ENCODE measurements around the gene CCDC154.

- TF ChIP-seq CTCF (IDR thresholded peaks at IDR 0.05) (no peak), POLR2AphosphoS5 (IDR thresholded peaks at IDR 0.05) (no peak), EP300 (IDR thresholded peaks at IDR 0.05) (no peak)
Measured at GRCh38 chr16:1452530-1452929, 8.2 kb upstream of the CCDC154 start.
